ENCODE results near the gene SMCO2.

The SMCO2 gene

GRCh38 chr12:27550653-27550975, 104.1 kb downstream of the SMCO2 start:
- no peak for TF ChIP-seq CTCF (IDR thresholded peaks at IDR 0.05; ENCODE audit: low read depth, low read length)

GRCh38 chr12:27551172-27551840, 104.8 kb downstream of the SMCO2 start:
- DNase-seq (ENCODE audit: extremely low read depth, low read depth), result no peak
- TF ChIP-seq CTCF (IDR thresholded peaks at IDR 0.05; ENCODE audit: low read depth, low read length), result no peak

More at GRCh38 chr12:27550653-27550975, 104.1 kb downstream of the SMCO2 start:
- DNase-seq (ENCODE audit: extremely low read depth, low read depth), result no peak
